Activated CD4-positive, alpha-beta T cell treated with anti-CD3 and anti-CD28 coated beads, Interleukin-2, Interleukin-4, amounts not matched to agents 100 ng/mL and 50 ng/mL, durations not matched to agents 16 hours and 8 hours (primary cell): ENCODE results near the gene SPRR1A.
"Not testable (repeated sequence)": the region's sequence is repeated elsewhere in the genome, so short reads cannot be mapped to it uniquely, and the experiment has no call there.

Experiments used
- DNase-seq: peaks from one replicate; pipeline ENCODE4 v3.0.0-alpha.2; 2020; ENCODE audit warnings: low spot score

Gene SPRR1A

GRCh38 chr1:152972196-152972886 lies 11.5 kb upstream of the SPRR1A start:
- DNase-seq: no peak

GRCh38 chr1:152976688-152977087 lies 7.2 kb upstream of the SPRR1A start:
- DNase-seq: no peak

- no peak for DNase-seq
These were observed 6.3 kb upstream of the SPRR1A start for GRCh38 chr1:152977614-152978013.

- no peak for DNase-seq
These were observed 3.2 kb upstream of the SPRR1A start for GRCh38 chr1:152980676-152981075.

- no peak for DNase-seq
These were observed 2.6 kb upstream of the SPRR1A start for GRCh38 chr1:152981146-152981871.

- DNase-seq: no peak
These were observed 1.8 kb upstream of the SPRR1A start for GRCh38 chr1:152982076-152982475.

GRCh38 chr1:152983234-152983633 lies 647 bp upstream of the SPRR1A start:
- no peak for DNase-seq

GRCh38 chr1:152986578-152986977 lies 2.7 kb downstream of the SPRR1A start:
- no peak for DNase-seq

GRCh38 chr1:152993186-152993585 lies 9.3 kb downstream of the SPRR1A start:
- DNase-seq: no peak

GRCh38 chr1:152995842-152996241 lies 12.0 kb downstream of the SPRR1A start:
- DNase-seq: no peak

- no peak for DNase-seq
These were observed 12.9 kb downstream of the SPRR1A start for GRCh38 chr1:152996633-152997400.

- no peak for DNase-seq
These were observed 14.0 kb downstream of the SPRR1A start for GRCh38 chr1:152997901-152998300.

- no peak for DNase-seq
These were observed 14.6 kb downstream of the SPRR1A start for GRCh38 chr1:152998476-152998875.

GRCh38 chr1:152999818-153000217 lies 15.9 kb downstream of the SPRR1A start:
- DNase-seq: no peak

- no peak for DNase-seq
These were observed 16.4 kb downstream of the SPRR1A start for GRCh38 chr1:153000294-153000693.

- DNase-seq: no peak
These were observed 17.5 kb downstream of the SPRR1A start, which contains the start of gene SPRR3 for GRCh38 chr1:153001382-153001781. SPRR3 (plus strand) TSS chr1:153001749; CDS start chr1:153003021, 1,272 bp downstream.

- not testable (repeated sequence) for DNase-seq
These were observed 27.4 kb downstream of the SPRR1A start for GRCh38 chr1:153011235-153011758.

- not testable (repeated sequence) for DNase-seq
These were observed 37.9 kb downstream of the SPRR1A start for GRCh38 chr1:153021829-153022228.

GRCh38 chr1:153022340-153022739 lies 38.5 kb downstream of the SPRR1A start:
- not testable (repeated sequence) for DNase-seq

GRCh38 chr1:153023109-153023508 lies 39.2 kb downstream of the SPRR1A start:
- no peak for DNase-seq

- no peak for DNase-seq
These were observed 40.5 kb downstream of the SPRR1A start for GRCh38 chr1:153024413-153024812.

GRCh38 chr1:153025797-153026196 lies 41.9 kb downstream of the SPRR1A start:
- no peak for DNase-seq
